Coronary artery (tissue), 2 donors: Measurements from ENCODE around the gene HIPK1.
A peak's percentile ranks its signal among the peaks of the same experiment; 100 is the strongest.

Source experiments
- DNase-seq: peaks from one replicate; pipeline ENCODE4 v3.0.0-alpha.2; 2017; ENCODE audit warnings: low spot score
- H3K27ac ChIP-seq, 2 donors: fragments of 200-600 bp; sonication (generic); one replicate each; pipeline ENCODE4 v1.5.1; 2016 to 2019
- H3K4me3 ChIP-seq: fragments of 200-600 bp; sonication (generic); 2 replicates; pipeline ENCODE4 v1.5.1; 2016; ENCODE audit warnings: mild to moderate bottlenecking, moderate library complexity
- TF ChIP-seq, protein P1 (sequence below): fragments of 200-600 bp; sonication (generic); IDR thresholded peaks from one replicate; pipeline ENCODE4 v1.5.1; 2019; ENCODE audit warnings: antibody characterized with exemption

The HIPK1 gene

DNA sequence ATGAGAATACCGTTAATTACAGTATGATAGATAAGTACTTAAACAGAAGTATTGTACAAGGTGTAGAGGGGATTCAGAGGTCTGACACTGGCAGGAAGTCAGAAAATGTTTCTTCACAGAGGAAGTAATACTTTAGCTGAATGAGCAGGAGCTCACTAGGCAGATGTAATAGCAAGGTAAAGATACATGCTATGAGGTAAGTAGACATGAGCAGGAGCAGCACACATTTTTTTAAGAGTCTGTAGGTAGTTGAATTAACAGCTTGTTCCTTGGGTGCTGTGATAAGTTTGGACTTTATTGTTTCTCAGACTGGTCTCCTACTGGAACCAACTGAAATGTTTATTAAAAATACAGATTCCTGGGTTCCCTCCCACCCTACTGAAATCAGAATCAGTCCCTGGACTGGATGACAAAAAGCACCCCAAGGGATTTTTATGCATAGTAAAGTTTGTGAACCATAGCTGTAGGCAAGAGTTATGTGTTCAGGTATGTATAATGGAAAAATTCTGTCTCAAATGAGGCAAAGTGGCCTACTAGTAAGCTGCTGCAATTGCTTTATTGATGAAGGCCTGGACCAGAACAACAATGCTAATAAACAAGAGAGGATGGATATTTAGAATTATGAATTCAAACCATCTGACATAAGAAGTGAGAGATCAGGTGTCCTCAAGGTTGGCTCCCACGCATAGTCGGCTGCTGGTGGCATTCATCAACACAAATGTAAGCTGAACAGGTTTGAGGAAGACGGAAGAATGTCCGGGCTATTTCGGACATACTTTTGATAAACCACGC, 25.4 kb upstream of the HIPK1 start:
- peak overlapping the region; percentile 84 to 94 for H3K27ac ChIP-seq
- TF ChIP-seq, protein P1, sequence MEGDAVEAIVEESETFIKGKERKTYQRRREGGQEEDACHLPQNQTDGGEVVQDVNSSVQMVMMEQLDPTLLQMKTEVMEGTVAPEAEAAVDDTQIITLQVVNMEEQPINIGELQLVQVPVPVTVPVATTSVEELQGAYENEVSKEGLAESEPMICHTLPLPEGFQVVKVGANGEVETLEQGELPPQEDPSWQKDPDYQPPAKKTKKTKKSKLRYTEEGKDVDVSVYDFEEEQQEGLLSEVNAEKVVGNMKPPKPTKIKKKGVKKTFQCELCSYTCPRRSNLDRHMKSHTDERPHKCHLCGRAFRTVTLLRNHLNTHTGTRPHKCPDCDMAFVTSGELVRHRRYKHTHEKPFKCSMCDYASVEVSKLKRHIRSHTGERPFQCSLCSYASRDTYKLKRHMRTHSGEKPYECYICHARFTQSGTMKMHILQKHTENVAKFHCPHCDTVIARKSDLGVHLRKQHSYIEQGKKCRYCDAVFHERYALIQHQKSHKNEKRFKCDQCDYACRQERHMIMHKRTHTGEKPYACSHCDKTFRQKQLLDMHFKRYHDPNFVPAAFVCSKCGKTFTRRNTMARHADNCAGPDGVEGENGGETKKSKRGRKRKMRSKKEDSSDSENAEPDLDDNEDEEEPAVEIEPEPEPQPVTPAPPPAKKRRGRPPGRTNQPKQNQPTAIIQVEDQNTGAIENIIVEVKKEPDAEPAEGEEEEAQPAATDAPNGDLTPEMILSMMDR, result no peak
- peak overlapping the region; percentile 79 for H3K4me3 ChIP-seq
- DNase-seq, result no peak

DNA sequence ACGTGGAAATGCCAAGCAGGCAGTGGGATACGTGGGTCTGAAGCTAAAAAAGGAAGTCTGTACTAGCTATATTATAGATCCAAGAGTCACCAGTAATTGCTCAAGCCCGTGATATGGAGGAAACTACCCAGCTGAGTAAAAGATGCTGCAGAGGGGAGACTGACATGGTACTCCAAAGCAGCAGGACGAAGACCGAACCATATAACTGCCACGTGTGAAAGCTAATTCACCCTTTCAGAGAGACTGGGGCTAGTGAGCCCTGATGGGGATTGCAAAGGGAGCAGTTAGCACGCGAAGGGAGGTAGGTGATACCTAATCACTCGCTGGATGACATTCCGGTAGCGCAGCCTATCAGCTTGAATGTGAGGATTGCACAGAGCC, 24.8 kb upstream of the HIPK1 start:
- no peak for DNase-seq
- Histone ChIP-seq H3K4me3 (peak overlapping the region; percentile 79), H3K27ac (peak overlapping the region; percentile 84 to 94)
- TF ChIP-seq, protein P1, result no peak

DNA sequence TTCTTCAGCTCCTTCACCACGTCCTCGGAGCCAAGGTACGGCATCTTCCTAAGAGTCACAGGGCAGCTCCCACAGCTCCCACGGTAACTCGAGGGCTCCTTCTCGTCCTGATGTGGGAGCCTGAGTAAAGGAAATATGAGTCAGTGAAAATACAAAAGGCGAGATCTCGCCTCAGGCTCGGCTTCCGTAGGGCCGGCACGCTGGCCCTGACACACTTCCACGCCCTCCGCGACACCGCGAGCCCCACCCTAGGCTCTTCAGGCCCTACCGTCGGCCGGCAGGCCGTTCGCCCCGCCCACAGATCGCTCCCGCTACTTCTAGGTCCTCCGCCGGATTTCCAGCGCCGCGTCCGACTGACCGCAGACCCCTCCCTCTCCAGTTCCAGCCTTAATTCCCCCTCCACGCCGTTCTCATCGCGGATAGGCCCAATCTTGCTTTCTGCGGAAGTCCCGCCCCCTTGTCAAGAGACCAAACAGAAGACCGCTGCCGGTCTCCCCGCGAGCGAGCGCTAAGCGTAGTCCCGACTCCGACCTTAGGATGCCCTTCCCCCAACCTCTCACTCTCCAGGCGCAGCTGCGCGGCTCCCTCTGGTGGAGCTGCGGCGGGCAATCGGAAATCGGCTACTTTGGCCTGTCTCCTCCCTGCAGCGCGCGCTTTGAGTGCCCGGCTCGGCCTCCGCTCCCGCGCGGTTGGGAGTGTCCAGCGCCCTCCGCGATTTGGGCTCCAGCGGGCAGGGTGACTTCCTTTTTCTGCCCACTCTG, 24.3 kb upstream of the HIPK1 start, which contains the start of the genes AP4B1 and DCLRE1B:
Gene AP4B1 (minus strand): TSS at position 126 of the 761 bp plus-strand sequence. CDS start 82 bp downstream, at position 44.
Gene DCLRE1B (plus strand): TSS at position 653 of the 761 bp plus-strand sequence. CDS start 261 bp downstream, outside the sequence.
- Histone ChIP-seq H3K27ac (peak within 1 kb of the TSS; percentile 84 to 94), H3K4me3 (peak within 1 kb of the TSS; percentile 79)
- DNase-seq, result peak; percentile 99
- TF ChIP-seq, protein P1, result peak; percentile 60

DNA sequence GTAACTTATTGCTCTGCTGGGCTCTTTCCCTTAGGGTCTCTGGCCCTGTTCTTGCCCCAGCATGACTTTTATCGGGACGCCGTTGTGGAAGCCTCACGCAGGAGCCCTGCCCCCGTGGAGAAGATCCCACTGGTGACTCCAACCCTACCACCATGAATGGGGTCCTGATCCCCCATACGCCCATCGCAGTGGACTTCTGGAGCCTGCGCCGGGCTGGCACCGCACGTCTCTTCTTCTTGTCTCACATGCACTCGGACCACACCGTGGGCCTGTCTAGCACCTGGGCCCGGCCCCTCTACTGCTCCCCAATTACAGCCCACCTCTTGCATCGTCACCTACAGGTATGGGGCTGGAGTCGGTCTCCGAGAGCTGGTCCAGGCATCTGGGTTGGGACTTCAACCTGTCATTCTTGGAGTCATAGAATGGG, 23.7 kb upstream of the HIPK1 start:
- peak overlapping the region; percentile 79 for H3K4me3 ChIP-seq
- DNase-seq, result no peak

DNA sequence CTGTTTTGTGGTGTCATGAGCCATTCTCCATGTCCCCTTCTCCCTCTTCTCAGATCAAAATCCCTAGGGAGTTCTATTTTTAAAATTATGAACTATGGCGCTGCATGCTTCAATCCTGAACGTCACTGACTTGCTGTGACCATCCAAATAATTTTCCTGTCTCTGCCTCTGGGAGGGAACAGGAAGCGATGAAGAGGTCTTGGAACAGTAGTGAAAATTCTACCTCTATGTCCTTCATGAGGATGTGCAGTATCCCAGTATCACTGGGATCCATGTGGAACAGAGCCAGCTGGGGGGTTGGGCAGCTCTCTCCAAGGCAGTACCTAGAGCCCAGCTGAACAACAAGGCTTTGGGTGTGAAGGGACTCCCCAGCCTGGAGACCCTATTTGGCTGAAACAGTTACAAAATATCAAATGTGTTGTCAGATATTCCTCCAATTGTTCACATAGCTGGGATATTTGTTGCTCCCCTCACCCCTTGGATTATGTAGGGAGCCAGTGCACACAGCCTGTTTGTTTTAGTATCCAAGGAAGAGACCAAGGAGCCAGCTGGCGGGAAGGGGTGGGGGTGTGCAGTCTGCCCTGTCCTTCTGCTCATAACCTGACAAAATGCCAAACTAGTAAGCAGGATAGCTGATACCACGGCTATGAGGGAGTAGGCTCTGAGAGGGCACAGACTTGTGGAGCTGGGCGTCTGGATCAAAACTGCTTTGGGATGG, 16.4 kb upstream of the HIPK1 start:
- Histone ChIP-seq H3K4me3 (peak overlapping the region; percentile 42), H3K27ac (peak overlapping the region; percentile 87 to 89)
- TF ChIP-seq, protein P1, result no peak
- peak; percentile 81 for DNase-seq

More for the DNA sequence above, 23.7 kb upstream of the HIPK1 start:
- H3K27ac ChIP-seq, result peak overlapping the region; percentile 84 to 94
- TF ChIP-seq, protein P1, result no peak

DNA sequence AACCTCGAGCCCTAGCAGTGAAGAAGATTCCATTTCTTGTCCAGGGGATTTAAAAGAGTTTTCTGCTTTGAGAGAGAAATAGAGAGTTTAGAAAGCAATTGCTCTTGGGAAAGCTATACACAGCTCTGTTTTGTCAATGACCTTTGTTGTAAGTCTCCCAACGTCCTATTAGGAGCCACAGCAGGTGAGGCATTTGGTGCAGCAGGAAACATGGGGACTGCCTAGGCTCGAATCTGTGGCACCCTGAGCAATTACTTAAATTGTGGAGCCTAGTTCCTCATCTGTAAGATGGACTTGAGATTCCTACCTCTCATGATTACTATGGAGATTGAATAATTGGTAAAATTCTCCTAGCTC, 15.8 kb upstream of the HIPK1 start:
- TF ChIP-seq, protein P1, result no peak
- Histone ChIP-seq H3K27ac (peak overlapping the region; percentile 87 to 89), H3K4me3 (peak overlapping the region; percentile 42)
- no peak for DNase-seq
